Inflammatory macrophage treated with lipopolysaccharide for 1 hour (primary cell): ENCODE data around the gene RRH.
"Not testable (repeated sequence)": the region's sequence is repeated elsewhere in the genome, so short reads cannot be mapped to it uniquely, and the experiment has no call there.

Experiments
- DNase-seq, 2 donors: peaks; one replicate each; pipeline ENCODE4 v3.0.0-alpha.2; 2020 to 2022

RRH gene

DNA sequence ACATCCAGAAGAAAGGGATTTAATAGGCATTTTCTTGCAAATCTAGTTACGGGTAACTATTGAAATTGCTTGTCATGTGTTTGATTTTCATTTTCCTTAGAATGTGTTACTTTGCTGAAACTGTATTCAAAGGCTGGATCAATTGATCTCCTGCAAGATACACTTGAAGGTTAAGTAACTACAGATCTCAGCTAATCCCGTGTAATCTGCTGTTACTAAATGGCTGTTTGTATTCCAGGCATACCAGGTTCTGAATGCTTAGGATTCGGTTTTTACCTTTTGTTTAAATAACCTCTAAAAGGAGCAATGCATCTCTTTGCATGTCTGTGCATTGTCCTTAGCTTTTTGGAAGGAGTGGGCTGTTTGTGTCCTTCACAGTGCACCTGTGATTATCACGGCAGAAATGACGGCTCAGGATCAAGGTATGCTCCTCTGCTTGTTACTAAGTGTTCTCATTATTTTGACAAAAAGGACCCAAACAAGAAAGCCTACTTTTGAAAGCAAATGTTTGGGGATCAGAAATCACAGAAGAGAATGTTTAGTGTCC lies 20.2 kb downstream of the RRH start, which contains the start of gene LRIT3:
LRIT3 (plus strand) TSS at position 212 of the 547 bp plus-strand sequence; CDS start at position 307, 95 bp downstream.
- no peak for DNase-seq

DNA sequence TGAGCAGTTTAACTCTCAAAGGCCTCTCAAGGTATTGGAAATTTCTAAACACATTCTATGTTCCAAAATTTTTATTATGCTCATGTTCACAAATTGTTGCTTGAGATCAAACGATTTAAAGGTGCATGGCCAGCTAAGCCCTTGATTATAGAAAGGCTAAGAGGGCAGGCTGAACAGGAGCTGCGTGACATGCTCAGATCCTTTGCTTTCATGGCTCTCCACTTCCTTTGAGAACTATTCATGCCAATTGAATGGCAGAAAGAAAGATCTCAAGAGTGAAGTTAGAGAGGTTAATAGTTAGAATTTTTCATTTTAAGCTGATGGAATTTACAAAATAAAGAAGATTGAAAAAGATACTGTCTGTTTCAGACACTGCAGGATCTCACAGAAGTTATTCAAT lies 20.7 kb downstream of the RRH start:
- DNase-seq = no peak

DNA sequence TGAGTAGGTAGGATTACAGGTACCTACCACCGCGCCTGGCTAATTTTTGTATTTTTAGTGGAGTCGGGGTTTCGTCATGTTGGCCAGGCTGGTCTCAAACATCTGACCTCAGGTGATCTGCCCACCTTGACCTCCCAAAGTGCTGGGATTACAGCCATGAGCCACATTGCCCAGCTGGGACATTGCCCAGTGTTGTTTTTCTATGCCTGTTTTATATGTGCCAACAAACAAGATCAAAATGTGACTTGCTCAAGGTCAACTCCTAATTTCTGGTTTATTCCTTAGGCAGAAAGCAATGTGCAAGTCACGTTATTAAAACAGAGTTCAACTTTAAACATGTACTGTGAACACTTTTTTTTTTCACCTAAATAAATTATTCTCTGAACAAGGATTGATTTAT lies 22.8 kb downstream of the RRH start:
- no peak for DNase-seq

DNA sequence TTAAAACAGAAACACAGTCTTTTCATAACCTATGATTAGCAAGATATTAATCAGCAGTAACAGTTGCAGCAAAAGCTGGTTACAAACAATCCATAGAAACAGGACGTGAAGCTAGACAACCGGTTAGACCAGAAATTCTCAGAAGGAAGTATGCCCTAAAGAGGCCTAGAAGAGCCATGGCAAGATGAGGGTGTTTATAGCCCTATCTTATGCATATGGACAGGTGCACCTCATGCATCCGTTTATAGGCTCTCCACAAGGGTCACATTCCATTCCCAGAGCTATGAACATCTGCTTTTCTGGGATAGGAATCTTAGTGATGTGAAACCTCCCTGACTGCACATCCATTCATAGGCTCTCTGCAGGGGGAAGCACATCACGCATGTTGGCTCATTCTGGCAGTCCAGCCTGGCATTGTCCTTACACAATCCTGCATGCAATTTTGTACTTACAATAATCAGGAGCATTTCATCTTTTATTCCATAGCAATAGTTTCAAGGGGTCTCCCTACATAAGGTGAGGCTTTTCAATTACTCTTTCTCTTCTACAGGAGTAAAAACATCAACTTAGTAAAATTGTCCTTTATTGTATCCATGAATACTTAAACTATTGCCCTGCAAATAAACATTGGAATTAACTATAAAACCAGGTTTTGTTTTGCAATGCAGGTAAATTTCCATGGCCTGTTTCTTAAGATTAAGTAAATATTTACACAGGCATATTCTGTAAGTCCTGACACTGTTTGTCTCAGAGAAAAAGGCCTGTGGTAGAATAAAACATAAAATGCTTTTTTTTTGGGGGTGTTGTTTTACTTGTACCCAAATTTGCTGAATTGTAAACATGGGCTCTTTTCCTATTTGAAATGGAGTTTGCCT lies 31.9 kb downstream of the RRH start:
- not testable (repeated sequence) for DNase-seq

DNA sequence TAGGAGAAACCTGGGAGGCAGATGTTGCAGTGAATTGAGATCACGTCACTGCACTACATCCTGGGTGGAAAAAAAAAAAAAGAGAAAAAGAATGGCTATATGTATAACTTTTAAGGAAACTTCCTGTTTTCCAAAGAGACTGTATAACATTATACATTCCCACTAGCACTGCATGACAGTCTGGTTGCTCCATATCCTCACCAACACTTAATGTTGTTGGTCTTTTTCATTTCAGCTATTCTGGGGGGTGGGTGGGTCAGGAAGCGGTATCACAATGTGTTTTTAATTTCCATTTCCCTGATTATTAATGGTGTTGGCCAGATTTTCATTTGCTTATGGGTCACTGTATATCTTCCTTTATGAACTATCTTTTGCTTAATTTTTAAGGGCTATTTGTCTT lies 33.5 kb downstream of the RRH start:
- no peak for DNase-seq

DNA sequence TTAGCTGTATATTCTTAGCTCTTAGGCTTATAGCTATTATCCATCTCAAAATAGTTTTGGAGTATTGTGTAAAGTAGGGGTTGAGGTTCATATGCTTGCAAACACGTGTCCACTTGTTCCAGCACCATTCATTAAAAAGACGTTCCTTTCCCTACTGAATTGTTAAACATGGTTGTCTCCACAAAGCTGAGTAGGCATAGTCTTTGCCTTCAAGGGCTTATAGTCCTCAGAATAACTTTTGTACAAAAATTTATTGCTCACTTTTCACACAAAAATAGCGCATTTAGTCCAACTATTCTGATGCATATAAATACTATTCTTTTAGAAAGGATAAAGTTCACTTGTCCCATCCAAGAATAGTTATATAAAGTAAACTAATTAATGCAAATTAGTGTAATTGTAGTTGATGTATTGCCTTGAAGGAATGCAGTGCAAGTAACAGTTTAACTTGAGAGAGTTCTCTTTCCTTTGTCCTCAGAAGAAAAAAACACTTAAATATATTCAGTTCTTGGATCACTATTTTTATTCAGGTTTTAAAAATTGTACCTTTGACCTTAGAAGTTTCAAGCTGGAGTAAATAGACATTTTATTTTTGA lies 34.2 kb downstream of the RRH start:
- no peak for DNase-seq

DNA sequence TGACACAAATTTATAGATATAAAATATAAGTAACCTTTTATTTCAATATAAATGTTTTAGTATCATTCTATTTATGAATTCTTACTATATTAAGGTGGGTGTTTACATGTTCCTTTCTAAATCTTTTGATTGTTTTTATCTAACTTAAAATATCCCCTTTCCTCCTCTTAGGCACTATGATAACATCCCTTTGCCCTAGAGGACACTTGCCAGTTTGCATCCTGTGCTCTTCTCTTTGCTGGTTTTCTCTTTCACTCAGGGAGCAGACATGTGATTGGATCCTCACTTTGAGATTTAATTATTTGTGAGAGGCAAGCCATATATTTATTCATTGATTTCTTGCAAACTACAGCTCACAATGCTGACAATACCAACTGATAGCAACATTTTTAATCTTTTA lies 36.4 kb downstream of the RRH start:
- no peak for DNase-seq

DNA sequence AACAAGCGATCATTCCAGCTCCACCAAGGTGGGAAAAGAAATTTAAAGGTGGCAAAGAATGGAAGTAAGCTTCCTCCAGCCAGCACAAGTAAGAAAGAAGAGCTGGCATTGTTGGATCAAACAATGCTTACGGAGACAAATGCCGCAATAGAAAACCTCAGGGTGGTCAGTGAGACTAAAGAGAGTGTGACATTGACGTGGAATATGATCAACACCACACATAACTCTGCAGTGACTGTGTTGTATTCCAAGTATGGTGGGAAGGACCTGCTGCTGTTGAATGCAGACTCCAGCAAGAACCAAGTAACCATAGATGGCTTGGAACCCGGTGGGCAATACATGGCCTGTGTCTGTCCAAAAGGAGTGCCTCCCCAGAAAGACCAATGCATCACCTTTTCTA lies 42.3 kb downstream of the RRH start:
- DNase-seq = no peak

DNA sequence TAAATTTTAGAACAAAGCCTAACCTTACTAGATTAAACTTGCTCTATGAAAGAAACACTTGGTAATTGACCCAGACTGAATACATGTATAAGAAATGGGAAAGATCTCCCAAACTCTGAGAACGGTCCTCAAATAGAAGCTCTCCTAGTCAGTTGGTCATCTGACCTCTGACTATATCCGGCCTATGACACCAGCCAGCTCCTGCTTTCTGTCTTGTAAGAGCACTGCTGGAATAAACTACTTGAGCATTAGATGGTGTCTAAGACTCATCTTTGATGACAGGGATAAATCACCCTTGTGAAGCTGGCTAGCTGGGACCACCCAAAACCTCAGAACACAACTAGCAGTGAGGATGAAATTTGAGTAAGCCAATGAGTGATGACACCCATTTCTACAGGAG lies 44.3 kb downstream of the RRH start:
- no peak for DNase-seq

DNA sequence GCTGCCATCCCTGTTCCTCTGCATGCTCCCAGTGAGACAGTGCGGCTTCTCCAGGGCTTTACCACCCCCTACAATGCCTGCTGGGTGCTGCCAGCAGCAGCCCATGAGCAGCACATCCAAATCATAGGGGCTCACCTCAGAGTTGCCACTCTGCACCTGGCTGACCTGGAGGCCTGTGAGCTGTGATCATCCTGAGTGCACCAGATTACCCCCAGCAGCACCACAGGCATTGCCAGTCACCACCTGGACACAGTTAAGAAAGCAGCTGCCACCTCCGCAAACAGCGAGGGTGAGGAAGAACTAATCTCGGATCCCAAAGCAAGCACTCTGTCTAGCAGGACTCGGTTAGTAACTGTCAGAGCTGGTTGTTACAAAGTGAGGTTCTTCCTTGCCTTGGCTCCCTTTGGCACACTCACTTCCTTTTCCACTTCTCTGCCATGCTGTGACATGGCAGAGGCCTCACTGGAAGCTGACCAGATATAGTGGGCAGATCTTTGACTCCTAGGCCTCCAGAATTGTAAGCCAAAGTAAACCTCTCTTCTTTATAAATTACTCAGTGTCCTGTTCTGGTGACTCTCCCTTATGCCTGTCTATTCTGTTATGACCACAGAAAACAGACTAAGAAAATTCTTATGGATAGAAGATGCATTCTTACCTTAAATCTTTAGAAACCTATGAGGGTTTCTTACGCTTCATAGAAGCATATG lies 45.3 kb downstream of the RRH start:
- no peak for DNase-seq

DNA sequence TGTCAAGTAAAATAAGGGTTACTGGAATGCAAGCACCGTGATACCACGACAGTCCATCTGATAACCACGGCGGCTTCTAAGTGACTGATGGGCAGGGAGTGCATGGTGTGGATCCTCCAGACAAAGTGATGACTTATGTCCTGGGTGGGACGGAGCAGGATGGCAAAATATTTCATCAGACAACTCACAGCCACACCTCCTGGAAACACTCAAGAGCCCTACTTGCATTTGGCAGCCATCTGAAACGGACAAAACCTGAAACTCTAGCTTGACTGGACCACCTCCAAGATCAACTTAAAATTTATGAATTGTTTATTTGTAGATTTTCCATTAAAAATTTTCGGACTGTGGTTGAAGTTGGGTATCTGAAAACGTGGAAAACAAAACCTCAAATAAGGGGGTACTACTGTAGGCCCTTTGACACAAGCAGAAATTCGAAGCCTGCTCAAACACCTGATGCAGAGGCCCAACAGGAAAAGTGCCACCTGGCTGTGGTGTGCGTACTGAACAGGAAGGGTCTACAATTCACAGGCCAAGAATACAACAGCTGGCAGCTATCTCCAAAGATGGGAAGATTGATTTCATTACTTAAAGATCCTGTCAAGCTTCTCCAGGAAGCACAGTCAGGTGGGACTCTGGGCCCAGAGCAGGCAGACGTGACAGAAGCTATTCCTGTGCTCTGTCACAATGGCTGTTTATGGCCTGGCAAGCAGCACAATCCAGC lies 46.2 kb downstream of the RRH start:
- no peak for DNase-seq

DNA sequence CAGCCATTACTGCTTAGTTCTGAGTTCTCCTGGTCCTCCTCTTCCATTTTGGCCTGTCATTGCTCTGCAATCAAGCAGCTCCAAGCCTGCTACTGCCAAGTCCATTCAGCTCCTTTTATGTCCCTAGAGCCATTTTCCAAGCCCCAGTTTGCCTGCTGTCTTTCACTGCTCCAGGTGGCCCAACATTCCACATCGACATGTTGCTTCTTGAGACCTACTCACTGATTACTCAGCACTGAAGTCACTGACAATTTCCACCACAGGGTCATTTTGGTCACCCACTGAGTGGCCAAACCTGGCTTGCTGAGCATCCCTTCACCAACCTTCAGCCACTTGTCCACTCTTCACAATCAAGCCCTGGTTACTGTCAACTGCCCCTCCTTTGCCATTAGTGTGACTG lies 47.3 kb downstream of the RRH start:
- DNase-seq = no peak

DNA sequence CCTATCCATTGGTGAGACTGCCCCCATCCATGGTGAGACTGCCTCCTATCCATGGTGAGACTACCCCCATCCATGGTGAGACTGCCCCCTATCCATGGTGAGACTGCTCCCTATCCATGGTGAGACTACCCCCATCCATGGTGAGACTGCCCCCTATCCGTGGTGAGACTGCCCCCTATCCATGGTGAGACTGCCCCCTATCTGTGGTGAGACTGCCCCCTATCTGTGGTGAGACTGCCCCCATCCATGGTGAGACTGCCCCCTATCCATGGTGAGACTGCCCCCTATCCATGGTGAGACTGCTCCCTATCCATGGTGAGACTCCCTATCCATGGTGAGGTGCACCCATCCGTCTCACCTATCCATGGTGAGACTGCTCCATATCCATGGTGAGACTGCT lies 47.8 kb downstream of the RRH start:
- DNase-seq = not testable (repeated sequence)

DNA sequence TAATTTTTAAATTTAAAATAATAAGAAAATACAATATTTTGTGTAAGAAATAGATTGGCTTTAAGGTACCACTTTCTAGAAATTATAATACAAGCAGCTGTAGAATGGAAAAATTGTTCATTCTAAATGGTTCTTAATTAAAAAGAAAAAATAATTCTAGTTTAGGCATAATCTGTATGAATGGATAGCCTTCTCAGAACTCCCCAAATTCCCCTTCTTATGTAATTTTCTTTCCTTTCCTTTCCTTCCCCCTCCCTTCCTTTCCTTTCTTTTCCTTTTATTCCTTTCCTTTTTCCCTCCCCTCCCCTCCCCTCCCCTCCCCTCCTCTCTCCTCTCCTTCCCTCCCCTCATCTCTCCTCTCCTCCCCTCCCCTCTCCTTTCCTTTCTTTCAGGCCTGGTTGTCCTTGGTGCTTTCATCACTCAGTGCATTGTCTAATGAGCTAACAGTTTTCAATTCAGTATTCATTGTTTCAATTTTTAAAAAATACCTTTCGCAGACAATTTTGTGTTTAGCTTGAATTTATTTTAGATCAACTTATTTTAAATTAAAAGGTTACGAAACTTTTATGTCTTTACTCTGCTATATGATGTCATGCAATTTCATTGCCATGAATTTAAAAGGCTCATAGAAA lies 49.0 kb downstream of the RRH start:
- no peak for DNase-seq

DNA sequence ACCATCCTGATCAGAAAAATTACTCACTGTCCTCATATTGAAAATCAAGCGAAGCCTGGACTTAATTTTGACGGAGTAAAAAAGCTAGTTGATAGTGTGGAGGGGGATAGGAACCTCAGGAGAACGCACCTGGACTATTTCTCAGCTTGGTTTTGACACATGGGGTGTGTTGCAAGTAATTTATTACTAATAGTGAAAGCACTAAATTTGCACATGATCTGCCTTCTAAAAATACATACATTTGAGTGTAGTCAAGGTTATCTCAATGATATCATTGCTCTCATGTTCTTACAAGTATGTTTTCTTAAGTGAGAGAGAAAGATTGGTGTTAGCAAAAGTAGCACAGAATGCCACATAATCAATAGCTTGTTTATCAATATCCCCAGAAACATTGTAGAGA lies 49.6 kb downstream of the RRH start:
- DNase-seq = no peak

DNA sequence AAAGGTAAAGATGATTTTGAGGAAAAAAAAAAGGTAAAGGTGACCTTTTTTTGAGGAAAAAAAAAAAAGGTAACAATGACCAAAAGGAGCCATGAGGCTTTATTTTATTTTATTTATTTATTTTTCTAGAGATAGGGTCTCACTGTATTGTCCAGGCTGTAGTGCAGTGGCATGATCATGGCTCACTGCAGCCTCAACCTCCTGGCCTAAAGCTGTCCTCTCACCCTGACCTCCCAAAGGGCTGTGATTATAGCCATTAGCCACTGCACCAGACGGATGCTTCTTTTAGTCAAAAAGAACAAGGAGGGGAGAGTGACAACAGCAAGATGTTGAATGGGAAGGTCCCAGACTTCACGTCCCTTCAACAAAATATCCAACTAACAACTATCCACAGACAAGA lies 50.6 kb downstream of the RRH start:
- no peak for DNase-seq

DNA sequence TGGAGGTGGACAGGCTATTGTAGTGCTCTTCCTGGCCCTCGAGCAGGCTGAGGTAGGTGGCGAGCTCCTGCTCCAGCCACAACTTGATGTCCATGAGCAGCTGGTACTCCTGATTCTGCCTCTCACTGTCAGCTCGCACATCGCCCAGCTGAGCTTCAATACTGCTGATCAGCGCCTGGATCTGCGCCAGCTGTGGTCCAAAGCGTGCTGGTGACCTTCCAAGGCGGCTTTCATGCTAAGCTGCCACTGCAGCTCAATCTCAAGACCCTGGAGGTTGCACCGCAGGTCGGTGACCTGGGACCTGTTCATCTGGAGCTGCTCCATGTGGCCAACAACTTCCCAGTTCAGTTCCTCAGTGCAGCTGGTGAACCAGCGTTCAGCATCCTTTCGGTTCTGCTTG lies 51.3 kb downstream of the RRH start:
- DNase-seq = no peak

DNA sequence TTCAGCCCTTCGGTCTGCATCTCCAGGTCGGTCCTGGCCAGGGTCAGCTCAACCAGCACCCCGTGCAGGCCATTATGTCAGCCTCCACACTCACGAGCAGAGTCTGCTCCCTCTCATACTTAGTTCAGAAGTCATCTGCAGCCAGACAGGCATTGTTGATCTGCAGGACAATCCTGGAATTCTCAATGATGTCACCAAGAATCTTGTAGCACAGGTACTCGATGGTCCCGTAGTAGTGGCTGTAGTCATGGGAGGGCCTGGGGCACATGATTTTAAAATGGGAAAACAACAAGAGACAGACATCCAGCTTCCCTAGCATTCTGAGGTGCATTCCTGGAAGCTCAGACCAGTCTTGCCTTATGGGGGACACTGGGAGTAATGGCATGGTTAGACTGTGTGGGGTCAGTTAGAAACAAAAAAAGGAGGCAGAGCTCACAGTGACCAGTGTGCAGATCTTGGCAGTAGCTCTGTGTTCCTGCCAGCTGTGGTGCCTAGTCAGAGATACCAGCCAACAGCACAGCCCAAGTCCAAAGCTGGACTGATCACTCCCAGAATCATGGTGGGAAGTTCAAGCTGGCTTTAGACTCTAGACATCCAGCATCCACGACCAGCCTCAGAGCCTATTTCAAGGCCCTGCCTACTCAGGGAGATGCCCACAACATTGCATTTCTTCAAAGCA lies 52.0 kb downstream of the RRH start:
- DNase-seq = no peak

DNA sequence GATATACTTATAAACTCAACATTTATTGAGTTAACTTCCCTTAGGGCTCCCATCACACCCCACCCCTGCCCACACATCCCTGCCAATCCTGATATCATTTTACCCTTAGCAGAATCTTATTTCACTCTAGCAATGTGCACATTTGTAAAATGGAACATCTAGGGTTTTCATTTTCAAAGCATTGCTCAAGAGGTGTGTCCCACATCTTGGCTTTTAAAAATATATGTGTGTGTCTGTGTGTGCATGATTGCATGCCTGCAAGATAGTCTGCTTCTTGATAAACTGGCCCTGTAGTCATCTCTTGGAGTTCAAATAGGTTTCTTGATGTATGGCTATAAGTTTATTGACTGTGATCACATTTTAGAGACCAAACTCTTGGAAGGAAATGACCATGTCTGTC lies 58.5 kb downstream of the RRH start:
- no peak for DNase-seq

DNA sequence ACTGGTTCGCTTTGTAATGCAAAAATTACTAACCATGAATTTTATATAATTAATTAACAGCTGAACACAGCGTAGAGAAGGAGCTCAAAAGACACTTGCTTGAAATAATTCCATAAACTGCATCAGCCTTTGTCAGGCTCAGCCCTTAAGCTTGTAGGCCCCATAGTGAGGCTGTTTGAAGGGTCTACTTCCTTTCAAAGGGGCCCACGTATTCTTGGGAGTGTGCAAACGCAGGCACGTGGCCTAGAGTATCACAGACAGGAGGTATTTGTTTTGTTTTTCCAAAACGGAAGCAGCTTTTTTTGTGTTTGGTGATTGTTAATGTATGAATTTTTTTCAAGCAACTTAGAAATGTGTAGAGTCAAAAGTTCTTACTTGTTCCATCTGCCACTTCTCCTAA lies 59.3 kb downstream of the RRH start:
- no peak for DNase-seq

DNA sequence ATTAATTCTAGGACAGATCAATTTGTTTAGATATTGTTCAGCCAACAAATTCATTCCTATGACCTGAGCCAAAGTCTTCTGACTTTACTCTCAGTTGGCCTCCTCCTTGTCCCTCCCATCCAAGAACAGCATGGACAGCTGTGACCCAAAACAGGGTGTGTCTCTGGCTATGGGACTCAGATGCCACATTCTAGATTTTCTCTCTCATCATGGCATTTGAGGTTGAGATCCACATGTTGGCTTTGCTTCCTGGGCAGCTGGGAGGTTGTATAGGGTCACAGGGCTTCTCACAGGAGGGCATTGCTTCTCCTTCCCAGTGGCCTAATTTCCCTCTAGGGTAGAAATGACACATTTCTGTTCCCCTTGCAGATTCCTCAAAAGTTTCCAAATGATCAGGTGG lies 62.3 kb downstream of the RRH start:
- DNase-seq = no peak
